HL-60 (cell line): ENCODE measurements around the gene GPR39.

Source experiments
- GABPA ChIP-seq: IDR thresholded peaks from 2 replicates; pipeline ENCODE4 v1.6.1; 2012; ENCODE audit warnings: low read depth
- POLR2AphosphoS5 ChIP-seq: IDR thresholded peaks from 2 replicates; pipeline ENCODE4 v1.6.1; 2012; ENCODE audit warnings: low read depth
- TF ChIP-seq, protein P1 (sequence below): IDR thresholded peaks from one replicate; pipeline ENCODE4 v1.5.1; 2011; ENCODE audit warnings: low read length, control low read depth, inconsistent platforms; ENCODE audit not compliant: insufficient read depth

DNA sequence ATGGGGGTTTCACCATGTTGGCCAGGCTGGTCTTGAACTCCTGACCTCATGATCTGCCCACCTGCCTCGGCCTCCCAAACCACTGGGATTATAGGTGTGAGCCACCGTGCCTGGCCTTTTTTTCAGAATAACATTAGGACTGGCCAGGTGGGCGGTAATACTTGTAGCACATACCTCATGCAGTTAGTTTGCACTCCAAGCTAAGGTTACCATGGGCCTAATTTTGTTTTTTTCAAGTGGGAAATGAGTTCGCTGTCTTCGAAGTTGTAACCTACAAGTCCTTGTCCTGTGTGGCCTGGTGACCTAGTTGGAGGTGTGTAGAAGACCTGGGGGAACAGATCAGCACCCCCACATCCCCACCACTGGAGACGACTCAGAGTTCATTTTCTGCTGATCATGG is 178.6 kb downstream of the GPR39 start:
- TF ChIP-seq POLR2AphosphoS5 (no peak), GABPA (no peak)
- TF ChIP-seq, protein P1, sequence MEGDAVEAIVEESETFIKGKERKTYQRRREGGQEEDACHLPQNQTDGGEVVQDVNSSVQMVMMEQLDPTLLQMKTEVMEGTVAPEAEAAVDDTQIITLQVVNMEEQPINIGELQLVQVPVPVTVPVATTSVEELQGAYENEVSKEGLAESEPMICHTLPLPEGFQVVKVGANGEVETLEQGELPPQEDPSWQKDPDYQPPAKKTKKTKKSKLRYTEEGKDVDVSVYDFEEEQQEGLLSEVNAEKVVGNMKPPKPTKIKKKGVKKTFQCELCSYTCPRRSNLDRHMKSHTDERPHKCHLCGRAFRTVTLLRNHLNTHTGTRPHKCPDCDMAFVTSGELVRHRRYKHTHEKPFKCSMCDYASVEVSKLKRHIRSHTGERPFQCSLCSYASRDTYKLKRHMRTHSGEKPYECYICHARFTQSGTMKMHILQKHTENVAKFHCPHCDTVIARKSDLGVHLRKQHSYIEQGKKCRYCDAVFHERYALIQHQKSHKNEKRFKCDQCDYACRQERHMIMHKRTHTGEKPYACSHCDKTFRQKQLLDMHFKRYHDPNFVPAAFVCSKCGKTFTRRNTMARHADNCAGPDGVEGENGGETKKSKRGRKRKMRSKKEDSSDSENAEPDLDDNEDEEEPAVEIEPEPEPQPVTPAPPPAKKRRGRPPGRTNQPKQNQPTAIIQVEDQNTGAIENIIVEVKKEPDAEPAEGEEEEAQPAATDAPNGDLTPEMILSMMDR, result no peak
